Thyroid gland (tissue), 4 donors: ENCODE data around the gene FOXA3.

Source experiments
- CTCF ChIP-seq, 6 experiments: fragments of 200-600 bp in 3 of 6; fragments of 450-650 bp in 3 of 6; sonication (generic) in 3 of 6; IDR thresholded peaks; one replicate each; pipeline ENCODE4 v1.5.1; 2016 to 2019; ENCODE audit warnings: antibody characterized with exemption in 6 of 6, mild to moderate bottlenecking in 2 of 6, inconsistent platforms in 1 of 6, moderate library complexity in 1 of 6
- POLR2A ChIP-seq, 2 donors: fragments of 450-650 bp; IDR thresholded peaks; one replicate each; pipeline ENCODE4 v1.6.1; 2017; ENCODE audit warnings: antibody characterized with exemption in 2 of 2, mild to moderate bottlenecking in 2 of 2, moderate library complexity in 1 of 2

- no peak for TF ChIP-seq CTCF (IDR thresholded peaks at IDR 0.05)
- no peak for TF ChIP-seq POLR2A (IDR thresholded peaks at IDR 0.05)
These were observed 40.1 kb upstream of the FOXA3 start for GRCh38 chr19:45824041-45824471.
